ENCODE data around the gene KDM3A.

The KDM3A gene, protein sequence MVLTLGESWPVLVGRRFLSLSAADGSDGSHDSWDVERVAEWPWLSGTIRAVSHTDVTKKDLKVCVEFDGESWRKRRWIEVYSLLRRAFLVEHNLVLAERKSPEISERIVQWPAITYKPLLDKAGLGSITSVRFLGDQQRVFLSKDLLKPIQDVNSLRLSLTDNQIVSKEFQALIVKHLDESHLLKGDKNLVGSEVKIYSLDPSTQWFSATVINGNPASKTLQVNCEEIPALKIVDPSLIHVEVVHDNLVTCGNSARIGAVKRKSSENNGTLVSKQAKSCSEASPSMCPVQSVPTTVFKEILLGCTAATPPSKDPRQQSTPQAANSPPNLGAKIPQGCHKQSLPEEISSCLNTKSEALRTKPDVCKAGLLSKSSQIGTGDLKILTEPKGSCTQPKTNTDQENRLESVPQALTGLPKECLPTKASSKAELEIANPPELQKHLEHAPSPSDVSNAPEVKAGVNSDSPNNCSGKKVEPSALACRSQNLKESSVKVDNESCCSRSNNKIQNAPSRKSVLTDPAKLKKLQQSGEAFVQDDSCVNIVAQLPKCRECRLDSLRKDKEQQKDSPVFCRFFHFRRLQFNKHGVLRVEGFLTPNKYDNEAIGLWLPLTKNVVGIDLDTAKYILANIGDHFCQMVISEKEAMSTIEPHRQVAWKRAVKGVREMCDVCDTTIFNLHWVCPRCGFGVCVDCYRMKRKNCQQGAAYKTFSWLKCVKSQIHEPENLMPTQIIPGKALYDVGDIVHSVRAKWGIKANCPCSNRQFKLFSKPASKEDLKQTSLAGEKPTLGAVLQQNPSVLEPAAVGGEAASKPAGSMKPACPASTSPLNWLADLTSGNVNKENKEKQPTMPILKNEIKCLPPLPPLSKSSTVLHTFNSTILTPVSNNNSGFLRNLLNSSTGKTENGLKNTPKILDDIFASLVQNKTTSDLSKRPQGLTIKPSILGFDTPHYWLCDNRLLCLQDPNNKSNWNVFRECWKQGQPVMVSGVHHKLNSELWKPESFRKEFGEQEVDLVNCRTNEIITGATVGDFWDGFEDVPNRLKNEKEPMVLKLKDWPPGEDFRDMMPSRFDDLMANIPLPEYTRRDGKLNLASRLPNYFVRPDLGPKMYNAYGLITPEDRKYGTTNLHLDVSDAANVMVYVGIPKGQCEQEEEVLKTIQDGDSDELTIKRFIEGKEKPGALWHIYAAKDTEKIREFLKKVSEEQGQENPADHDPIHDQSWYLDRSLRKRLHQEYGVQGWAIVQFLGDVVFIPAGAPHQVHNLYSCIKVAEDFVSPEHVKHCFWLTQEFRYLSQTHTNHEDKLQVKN (N-terminal part only)

DNA sequence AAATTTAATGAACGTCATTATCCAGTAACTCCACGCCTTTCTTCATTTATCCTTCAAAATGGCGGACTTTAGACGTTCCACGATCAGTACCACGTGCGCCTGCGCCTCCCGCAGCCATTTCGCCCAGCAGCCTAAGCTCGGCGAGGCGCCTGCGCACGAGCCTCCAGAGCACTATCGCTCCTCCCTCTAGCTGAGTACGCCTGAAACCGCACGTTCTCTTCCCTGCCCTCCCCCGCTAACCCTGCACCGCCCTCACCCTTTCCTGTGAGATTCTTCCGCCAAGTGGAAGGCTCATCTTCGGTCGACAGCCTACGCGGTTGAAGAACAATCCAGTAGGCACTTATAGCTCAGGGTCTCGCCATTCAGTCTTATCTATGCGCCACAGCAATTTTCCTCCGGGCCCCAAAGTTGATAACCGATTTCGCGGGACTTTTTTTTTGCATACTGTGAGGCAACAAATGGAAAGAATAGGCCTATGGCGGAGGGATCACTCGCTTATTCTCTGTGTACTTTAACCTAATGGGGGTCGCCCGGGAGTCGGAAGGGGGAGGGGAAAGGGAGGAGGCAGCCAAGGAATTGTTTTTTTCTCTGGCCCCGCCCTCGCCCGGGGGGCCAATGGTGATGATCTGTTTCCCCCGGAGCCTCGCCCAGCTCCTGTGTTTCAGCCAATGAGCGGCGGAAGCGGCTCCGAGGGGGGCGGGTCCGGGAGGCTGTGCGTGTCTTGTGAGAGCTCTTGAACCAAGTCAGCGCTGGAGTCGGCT lies at the start of gene KDM3A:
KDM3A (plus strand) TSS at position 741 of the 761 bp plus-strand sequence. CDS start 677 bp downstream, outside the sequence.
- peak; percentile 100 for DNase-seq

DNA sequence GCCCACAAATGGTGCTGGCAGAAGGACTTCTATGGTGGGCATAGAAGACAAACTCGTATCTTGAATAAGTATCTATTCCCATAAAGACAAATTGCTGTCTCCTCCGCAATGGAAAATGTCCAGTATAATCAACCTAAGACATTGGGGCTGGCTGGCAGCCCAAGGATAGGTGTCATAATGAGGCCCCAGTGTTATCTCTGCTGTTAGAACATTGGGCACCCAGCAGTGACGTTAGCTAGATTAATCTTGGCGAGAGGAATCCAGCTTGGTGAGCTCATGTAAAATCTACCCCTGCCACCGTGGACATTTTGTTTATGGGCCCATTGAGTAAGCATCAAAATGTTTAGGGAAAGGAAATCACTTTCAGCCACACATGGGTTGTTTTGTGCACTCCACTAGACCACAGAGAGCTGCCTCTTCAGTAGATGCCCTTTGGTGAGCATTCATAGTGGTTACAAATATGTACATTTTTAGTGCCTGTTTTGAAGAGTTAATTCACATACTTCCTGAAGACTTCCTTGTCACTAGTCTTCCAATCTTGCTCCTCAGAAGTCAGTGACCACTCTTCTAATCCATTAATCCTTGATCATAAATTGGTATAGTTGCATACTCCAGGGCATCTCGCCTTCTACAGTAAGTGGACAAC lies 48.2 kb upstream of the KDM3A start:
- no peak for DNase-seq

- no peak for DNase-seq
Measured at GRCh38 chr2:86393521-86394491, 47.4 kb upstream of the KDM3A start.

- peak; percentile 73 for DNase-seq
Measured at GRCh38 chr2:86396291-86396785, 44.8 kb upstream of the KDM3A start.

DNA sequence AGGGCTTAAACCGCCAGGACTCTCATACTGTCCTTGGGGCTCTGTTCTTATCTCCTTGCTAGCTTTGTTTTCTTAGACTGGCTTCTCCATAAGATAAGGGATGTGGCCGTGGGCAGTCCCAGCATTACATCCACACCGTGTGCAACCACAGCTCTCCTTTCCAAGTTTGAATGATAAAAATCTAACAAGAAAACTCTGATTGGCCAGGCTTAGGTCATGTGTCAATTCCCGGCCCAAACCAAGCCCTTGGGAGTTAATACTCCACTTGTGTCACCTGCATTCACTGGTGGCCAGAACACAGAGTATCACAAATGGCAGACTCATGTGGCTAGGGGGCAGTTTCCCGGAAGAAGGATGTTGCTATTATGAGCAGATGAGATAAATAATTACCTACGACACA lies 43.2 kb upstream of the KDM3A start:
- peak; percentile 61 for DNase-seq

- no peak for DNase-seq
Measured at GRCh38 chr2:86398500-86399474, 42.4 kb upstream of the KDM3A start.

DNA sequence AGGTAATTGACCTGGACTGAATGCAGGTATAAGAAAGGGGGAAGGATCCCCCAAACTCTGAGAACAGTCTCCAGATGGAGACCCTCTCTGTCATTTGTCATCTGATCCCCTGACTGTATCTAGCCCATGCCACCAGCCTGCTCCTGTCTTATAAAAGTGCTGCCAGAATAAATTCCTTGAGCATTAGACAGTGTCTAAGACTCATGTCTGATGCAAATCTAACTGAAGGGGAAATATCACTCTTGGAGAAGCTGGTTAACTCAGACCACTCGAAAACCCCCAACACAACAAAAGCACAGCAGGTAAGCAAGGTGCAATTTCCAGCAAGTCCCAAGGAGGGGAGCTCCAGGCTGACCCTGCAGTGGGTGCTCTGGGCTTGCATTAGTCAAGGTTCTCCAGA lies 40.9 kb upstream of the KDM3A start:
- DNase-seq = no peak

DNA sequence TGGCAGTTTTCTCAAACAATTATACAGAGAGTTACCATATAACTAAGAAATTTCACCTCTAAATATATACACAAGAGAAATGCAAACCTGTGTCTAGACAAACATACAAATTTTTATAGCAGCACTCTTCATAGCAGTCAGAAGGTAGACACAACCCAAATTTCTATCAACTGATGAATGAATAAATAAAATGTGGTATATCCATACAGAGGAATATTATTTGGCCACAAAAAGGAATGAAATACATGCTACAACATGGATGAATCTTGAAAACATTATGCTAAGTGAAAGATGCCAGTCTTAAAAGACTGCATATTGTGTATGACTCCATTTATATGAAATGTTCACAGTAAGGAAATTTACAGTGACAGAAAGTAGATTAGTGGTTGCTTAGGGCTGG lies 30.6 kb upstream of the KDM3A start:
- no peak for DNase-seq

DNA sequence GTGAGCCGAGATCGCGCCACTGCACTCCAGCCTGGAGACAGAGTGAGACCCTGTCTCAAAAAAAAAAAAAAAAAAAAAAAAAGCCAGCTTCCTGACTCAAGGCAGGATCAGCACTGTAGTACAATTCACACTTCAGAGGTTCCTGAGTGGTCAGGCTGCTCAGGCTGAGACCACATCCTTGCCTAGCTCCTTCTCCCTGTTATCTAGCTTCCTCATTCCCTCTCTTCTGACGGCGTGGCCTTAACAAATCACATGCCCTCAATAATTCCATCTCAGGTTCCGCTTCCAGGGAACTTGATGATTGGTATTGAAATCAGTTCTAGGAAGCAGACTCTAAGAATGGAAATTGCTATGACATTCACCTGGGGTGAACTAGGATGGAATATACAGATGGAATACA lies 29.8 kb upstream of the KDM3A start:
- DNase-seq = peak; percentile 48

DNA sequence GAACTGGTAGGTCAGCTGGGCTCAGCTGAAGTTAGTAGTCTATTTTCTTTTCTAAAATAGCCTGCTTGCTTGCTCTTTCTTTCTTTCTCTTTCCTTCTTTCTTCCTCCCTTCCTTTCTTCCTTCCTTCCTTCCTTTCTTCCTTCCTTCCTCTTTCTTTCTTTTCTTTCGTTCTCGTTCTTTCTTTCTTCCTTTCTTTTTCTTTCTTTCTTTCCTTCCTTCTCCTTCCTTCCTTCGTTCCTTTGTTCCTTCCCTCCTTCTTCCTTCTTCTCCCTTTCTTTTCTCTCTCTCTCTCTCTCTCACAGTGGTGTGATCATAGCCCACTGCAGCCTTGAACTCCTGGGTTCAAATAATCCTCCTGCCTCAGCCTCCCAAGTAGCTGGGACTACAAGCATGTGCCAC lies 29.2 kb upstream of the KDM3A start:
- DNase-seq = no peak

GRCh38 chr2:86413296-86414094 lies 27.7 kb upstream of the KDM3A start:
- DNase-seq = peak; percentile 18

GRCh38 chr2:86414996-86415395 lies 26.2 kb upstream of the KDM3A start:
- DNase-seq = peak; percentile 35

- DNase-seq = peak; percentile 45
Measured at GRCh38 chr2:86416146-86416545, 25.0 kb upstream of the KDM3A start.

DNA sequence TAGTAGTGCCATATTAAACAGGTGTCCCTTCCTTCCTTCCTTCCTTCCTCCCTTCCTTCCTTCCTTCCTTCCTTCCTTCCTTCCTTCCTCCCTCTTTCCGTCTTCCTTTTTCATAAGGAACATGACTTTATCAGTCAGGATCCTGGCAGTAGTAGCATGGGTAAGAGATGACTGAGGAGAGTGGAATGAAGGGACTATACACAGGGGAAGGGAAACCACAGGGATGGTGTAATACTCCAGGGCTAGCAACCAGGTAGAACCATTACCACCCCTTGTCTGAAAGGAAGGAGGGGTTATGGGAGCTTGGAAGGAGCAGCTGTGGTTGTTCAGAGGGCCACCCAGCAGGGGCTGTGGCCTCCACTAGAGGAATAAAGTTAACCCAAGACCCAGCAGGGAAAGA lies 23.2 kb upstream of the KDM3A start:
- no peak for DNase-seq

- DNase-seq = no peak
Measured at GRCh38 chr2:86420913-86421312, 20.3 kb upstream of the KDM3A start.

DNA sequence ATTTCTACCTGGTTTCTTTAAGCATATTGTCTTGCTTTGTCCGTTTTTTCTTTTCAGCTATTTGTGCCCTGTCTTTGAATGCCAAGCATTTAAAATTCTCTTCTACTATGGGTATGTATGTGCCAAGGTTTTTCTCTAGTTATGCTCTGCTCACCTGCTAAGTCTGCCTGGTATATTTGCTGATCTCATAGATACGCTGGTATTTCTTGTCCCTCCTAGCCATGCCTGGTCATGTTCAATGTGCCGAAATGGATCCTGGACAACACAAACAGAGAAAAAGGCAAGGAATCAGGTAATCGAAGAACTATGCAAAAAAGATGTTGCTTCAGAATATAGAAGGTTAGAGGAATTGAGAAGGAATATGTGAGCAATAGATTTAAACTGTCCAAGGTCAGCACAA lies 14.9 kb upstream of the KDM3A start:
- no peak for DNase-seq

DNA sequence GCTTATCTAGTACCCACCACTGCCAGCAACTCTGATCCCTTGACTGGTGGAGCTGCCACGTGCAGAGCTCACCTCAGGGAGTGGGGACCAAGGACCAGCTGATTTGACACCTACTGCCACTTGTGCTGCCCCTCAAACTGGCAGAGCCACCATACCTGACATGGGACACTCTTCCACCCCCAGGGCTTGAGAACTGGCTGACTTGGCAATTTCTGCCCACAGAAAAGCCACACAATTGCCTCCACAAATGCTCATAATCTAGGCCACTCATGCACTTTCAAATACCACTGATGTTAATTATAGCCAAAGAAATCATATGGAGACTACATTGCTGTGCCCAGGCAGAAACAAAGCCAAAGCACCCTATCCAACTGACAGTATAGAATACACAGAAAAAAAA lies 11.8 kb upstream of the KDM3A start:
- no peak for DNase-seq

- DNase-seq = no peak
Measured at GRCh38 chr2:86430368-86430767, 10.8 kb upstream of the KDM3A start.

All from hematopoietic multipotent progenitor cell treated with erythropoietin and hydrocortisone succinate and interleukin-3 and kit ligand, for 4 days (in vitro differentiated cells).